HG03342 (cell line): ENCODE results near the gene CFAP58.

Experiments
- ATAC-seq: cut with Tn5 transposase; IDR thresholded peaks from one replicate; pipeline ENCODE4 v1.9.1; 2021; ENCODE audit warnings: mild to moderate bottlenecking, moderate library complexity; ENCODE audit not compliant: unreplicated experiment

The CFAP58 gene

GRCh38 chr10:104353325-104354048 is at the start of gene CFAP58:
TSS of gene CFAP58 (plus strand) at chr10:104353833. CDS start at chr10:104353898, 65 bp downstream.
- peak; percentile 46 for ATAC-seq

GRCh38 chr10:104304356-104304745 is 49.3 kb upstream of the CFAP58 start:
- no peak for ATAC-seq

- no peak for ATAC-seq
These were observed 48.7 kb upstream of the CFAP58 start for GRCh38 chr10:104304927-104305326.

- no peak for ATAC-seq
These were observed 46.7 kb upstream of the CFAP58 start for GRCh38 chr10:104306897-104307296.

- no peak for ATAC-seq
These were observed 45.8 kb upstream of the CFAP58 start for GRCh38 chr10:104307576-104308438.

- ATAC-seq = peak; percentile 76
These were observed 45.2 kb upstream of the CFAP58 start for GRCh38 chr10:104308439-104308903.

GRCh38 chr10:104309980-104310978 is 43.4 kb upstream of the CFAP58 start:
- ATAC-seq = no peak

GRCh38 chr10:104311184-104311720 is 42.4 kb upstream of the CFAP58 start:
- no peak for ATAC-seq

GRCh38 chr10:104314591-104315485 is 38.8 kb upstream of the CFAP58 start:
- ATAC-seq = no peak

GRCh38 chr10:104315486-104315921 is 38.1 kb upstream of the CFAP58 start:
- no peak for ATAC-seq

GRCh38 chr10:104316321-104317099 is 37.1 kb upstream of the CFAP58 start:
- ATAC-seq = no peak

- ATAC-seq = no peak
These were observed 36.3 kb upstream of the CFAP58 start for GRCh38 chr10:104317269-104317710.

GRCh38 chr10:104317726-104318299 is 35.8 kb upstream of the CFAP58 start:
- no peak for ATAC-seq

GRCh38 chr10:104318326-104318725 is 35.3 kb upstream of the CFAP58 start:
- ATAC-seq = no peak

GRCh38 chr10:104318810-104319741 is 34.6 kb upstream of the CFAP58 start:
- no peak for ATAC-seq

GRCh38 chr10:104321226-104321625 is 32.4 kb upstream of the CFAP58 start:
- no peak for ATAC-seq
